Skin of body (tissue), 2 donors: ENCODE measurements around the gene MARF1. TPM values are rescaled to one million over a fixed set of nuclear protein-coding genes. Genes with fewer than 3 reads are reported as not detected.
"Not testable (repeated sequence)": the region's sequence is repeated elsewhere in the genome, so short reads cannot be mapped to it uniquely, and the experiment has no call there.

ENCODE experiments used
- DNase-seq: peaks from one replicate; lab custom pipeline; 2025; lab: John Stamatoyannopoulos, UW
- total RNA-seq: library from RNA; depleted of rRNA; stranded (reverse); fragments of >200 nt; gene quantifications from one replicate; pipeline ENCODE4 v1.2.3, GENCODE V29; 2014

The MARF1 gene
- total RNA-seq, 1 donor from 2014 or later: 31.5 TPM

DNA sequence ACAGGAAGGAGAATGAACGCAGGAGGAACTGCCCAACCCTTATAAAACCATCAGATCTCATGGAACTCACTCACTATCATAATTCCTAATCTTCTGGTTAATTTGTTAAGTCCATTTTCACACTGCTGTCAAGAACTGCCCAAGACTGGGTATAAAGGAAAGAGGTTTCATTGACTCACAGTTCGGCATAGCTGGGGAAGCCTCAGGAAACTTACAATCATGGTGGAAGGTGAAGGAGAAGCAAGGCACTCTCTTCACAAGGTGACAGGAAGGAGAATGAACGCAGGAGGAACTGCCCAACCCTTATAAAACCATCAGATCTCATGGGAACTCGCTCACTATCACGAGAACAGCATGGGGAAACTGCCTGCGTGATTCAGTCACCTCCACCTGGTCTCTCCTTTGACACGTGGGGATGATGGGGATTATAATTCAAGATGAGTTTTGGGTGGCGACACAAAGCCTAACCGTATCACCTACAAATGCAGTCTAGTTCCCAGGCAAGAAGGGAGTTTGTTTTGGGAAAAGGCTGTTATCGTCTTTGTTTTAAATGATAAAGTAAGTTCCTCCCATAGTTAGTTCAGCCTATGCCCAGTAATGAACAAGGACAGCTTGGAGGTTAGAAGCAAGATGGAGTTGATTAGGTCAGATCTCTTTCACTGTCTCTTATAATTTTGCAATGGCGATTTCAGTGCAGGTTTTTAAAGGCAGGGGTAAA, 68.9 kb downstream of the MARF1 start:
- not testable (repeated sequence) for DNase-seq

GRCh38 chr16:15573274-15573895, 69.6 kb downstream of the MARF1 start:
- no peak for DNase-seq

DNA sequence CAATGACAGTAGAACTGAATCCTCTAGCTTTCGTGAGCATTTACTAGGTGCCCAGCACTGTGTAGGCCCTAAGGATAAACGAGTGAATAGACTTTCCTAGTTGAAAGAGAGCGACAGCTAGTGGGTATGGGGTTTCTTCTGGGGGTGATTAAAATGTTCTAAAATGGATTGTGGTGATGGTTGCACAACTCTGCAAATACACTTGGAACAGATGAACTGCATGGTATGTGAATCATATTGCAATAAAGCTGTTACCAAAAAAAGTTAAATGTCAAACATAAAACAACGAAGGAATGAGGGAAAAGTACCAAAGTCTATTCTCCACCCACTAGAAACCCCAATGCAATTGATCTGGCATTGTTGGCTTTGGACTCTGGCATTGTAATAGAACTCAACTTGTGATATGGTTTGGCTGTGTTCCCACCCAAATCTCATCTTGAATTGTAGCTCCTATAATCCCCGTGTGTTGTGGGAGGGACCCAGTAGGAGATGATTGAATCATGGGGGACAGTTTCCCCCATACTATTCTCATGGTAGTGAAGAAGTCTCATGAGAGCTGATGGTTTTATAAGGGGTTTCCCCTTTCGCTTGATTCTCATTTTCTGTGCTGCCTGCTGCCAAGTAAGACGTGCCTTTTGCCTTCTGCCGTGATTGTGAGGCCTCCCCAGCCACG, 70.5 kb downstream of the MARF1 start:
- peak; percentile 85 for DNase-seq

DNA sequence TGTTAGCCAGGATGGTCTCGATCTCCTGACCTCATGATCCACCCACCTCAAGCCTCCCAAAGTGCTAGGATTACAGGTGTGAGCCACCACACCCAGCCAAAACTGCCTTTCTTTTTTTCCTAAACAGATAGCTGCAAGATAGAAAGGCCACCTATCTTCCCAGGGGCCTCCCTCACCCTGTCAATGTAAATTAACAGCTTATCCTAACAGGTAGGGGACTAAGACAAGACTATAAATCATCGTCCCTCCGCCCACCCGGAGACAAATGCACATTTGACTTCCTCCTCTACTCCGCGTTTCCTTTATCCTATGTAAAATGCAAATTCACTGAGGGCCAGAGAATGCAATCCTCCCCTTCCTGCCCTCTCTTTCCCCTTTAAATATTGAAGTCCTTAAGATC, 71.4 kb downstream of the MARF1 start:
- no peak for DNase-seq

GRCh38 chr16:15570666-15571065, 72.3 kb downstream of the MARF1 start:
- not testable (repeated sequence) for DNase-seq

DNA sequence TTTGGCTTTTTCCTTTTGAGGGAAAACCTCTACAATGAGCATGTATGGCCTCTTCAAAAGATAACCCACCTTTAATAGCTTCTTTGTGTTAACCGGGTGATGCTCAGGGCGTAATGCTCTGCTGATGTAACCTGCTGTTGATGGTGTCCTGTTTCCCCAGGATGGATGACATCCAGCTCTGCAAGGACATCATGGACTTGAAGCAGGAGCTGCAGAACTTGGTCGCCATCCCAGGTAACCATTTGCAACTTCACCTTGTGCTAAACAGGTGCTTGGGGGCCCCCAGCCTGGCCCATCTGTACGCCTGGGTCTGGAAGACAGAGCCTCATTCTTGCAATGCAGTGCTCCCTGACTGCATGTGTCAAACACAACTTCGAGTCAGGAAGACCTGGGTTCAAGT, 75.1 kb downstream of the MARF1 start:
- no peak for DNase-seq

GRCh38 chr16:15566095-15566494, 76.9 kb downstream of the MARF1 start:
- no peak for DNase-seq

- no peak for DNase-seq
Measured at GRCh38 chr16:15564604-15565339, 78.2 kb downstream of the MARF1 start.

GRCh38 chr16:15559176-15559575, 83.8 kb downstream of the MARF1 start:
- DNase-seq: no peak

DNA sequence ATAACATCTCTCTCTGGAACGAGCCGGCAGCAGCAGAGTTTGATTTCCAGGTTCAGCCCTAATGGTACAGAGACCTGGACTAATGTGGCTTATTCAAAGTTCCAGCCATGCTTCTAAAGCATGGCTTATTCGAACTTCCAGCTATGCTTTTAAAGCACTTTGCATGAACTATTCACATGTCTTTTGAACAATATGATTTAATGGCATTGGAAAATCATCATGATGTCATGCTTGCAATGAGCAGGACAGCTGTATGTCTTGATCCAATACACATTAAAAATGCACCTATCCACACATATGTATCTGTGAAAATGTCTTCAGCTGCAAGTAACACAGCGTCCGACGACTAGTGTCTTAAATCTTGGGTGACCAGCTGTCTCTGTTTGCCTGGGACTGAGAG, 85.7 kb downstream of the MARF1 start:
- no peak for DNase-seq

GRCh38 chr16:15556130-15556529, 86.8 kb downstream of the MARF1 start:
- DNase-seq: no peak

DNA sequence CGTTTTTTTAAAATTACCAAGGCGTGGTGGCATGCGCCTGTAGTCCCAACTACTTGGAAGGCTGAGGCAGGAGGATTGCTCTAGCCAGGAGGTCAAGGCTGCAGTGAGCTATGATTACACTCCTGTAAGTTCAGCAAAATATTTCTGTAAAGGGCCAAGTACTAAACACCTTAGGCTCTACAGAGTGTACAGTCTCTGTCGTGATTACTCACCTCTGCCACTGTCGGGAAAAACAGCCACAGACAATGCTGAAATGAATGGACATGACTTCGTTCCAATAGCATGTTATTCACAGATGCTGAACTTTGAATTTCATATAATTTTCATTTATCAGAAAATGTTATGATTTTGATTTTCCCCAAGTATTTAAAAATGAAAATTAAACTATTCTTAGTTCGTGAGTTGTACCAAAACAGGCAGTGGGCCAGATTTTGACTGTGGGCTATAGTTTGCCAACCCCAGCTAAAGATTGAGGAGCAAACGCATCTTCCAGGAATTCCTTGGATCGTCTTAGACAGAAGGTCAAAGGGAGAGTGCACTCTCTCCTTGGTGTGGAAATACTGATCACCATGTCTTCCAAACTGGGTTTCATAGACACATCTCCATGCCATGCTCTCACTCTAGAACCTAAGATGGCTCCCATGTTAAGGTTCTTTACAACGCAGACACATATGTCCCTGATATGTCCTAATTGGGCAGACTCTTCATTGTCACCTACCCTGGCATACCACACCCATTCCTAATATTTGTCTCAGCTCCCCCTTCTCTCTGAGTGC, 89.5 kb downstream of the MARF1 start:
- DNase-seq: no peak

DNA sequence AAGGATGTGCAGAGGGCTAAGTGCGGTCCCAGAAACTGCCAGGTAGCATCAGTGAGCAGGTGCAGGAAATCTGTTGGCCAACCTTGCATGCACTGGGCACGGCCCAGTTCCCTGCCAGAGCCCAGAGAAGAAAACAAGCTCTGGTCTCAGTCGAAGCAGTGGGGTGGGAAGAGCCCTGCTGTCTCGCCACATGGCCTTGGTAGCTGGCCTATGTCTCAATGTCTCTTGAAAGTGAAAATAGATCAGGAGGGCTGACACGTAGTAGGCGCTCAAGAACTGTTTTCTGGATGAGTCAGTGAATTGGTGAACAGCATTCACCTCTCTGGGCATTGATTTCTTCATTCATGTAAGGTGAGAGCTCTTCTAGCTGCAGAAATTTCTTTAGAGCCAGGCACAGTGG, 90.4 kb downstream of the MARF1 start:
- no peak for DNase-seq

- DNase-seq: no peak
Measured at GRCh38 chr16:15548482-15548891, 94.5 kb downstream of the MARF1 start.

DNA sequence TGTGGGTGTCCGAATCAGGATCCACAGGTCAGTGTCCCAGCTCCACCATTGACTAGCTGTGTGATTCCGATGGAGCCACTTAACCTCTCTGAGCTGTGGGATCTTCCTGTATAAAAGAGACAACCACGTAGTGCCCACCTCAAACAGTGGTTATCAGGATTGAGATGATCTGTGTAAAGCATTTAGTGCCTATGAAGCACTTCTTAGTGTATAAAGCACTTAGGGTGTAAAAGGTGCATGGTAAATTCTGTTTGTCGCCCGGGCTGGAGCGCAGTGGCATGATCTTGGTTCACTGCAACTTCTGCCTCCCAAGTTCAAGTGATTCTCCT, 95.2 kb downstream of the MARF1 start:
- no peak for DNase-seq

DNA sequence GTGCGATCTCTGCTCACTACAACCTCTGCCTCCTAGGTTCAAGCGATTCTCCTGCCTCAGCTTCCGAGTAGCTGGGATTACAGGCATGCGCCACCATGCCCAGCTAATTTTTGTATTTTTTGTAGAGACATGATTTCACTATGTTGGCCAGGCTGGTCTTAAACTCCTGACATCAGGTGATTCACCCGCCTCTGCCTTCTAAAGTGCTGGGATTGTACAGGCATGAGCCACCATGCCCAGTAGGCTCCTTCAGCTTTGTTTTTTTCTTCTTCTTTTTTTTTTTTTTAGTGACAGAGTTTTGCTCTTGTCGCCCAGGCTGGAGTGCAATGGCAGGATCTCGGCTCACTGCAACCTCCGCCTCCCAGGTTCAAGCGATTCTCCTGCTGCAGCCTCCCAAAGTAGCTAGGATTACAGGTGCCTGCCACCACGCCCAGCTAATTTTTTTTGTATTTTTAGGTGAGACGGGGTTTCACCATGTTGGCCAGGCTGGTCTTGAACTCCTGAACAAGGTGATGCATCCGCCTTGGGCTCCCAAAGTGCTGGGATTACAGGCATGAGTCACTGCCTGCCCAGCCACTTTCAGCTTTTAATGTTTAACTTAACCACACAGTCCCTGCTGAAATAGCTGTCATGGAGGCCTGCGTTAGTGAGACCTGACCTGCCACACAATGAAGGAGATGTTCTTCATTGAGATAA, 95.7 kb downstream of the MARF1 start:
- not testable (repeated sequence) for DNase-seq

GRCh38 chr16:15545544-15545943, 97.4 kb downstream of the MARF1 start:
- no peak for DNase-seq

DNA sequence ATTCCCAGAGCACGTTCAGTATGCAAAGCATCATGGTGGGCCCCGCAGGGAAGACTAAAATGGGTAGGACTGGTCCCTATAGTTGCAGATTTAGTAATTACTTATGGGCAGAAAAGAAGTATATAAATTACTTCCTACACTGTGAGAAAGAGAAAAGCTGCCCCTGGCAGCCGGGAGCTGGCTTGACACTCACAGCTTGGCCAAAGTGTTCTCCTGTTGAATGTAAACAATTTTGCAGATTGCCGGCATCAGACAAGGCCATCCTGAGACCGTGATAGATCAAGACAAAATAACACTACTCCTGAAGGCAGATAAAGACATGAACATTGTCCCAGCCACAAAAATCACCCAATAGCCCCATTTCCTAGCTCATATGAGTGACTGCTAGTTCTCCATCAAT, 98.5 kb downstream of the MARF1 start:
- DNase-seq: no peak
